CD4-positive, alpha-beta T cell (primary cell): Measurements from ENCODE around the gene B3GAT2. TPM values are rescaled to one million over a fixed set of nuclear protein-coding genes. Genes with fewer than 3 reads are reported as not detected.

Source experiments
- ATAC-seq: fragments of 200-7000 bp; cut with Tn5 transposase; one replicate; pipeline ENCODE4 v1.10.0; 2022; ENCODE audit warnings: mild to moderate bottlenecking; ENCODE audit not compliant: poor library complexity
- CTCF ChIA-PET: fragments of 350-600 bp; sonication (Branson Sonifier 250); formaldehyde crosslinking; loops from one replicate; lab custom pipeline; 2021; ENCODE audit warnings: antibody characterized with exemption, inconsistent platforms; lab: Charles Lee
- POLR2A ChIA-PET: fragments of 350-600 bp; sonication (Branson Sonifier 250); formaldehyde crosslinking; loops from one replicate; lab custom pipeline; 2021; ENCODE audit warnings: antibody characterized with exemption, inconsistent platforms; lab: Charles Lee
- DNase-seq, 14 experiments: peaks; one replicate each; pipeline ENCODE4 v3.0.0-alpha.2; 2013 to 2020; ENCODE audit warnings: mixed read lengths in 2 of 14
- H3K27ac ChIP-seq, 2 donors: one replicate each; pipeline versions ENCODE4 v1.5.1 to v1.7.0; 2013; ENCODE audit warnings: low read length in 2 of 2, low read depth in 1 of 2, mild to moderate bottlenecking in 1 of 2
- H3K27me3 ChIP-seq, 2 experiments: 1 replicate in 1 of 2; 2 replicates in 1 of 2; pipeline versions ENCODE4 v1.6.1 to v1.7.0; 2013; ENCODE audit warnings: low read length in 2 of 2, control low read depth in 1 of 2, mild to moderate bottlenecking in 1 of 2, moderate library complexity in 1 of 2; ENCODE audit not compliant: insufficient read depth in 2 of 2, control insufficient read depth in 1 of 2
- H3K36me3 ChIP-seq: one replicate; pipeline ENCODE4 v1.6.1; 2013; ENCODE audit warnings: low read length, control low read depth; ENCODE audit not compliant: insufficient read depth
- H3K4me1 ChIP-seq: one replicate; pipeline ENCODE4 v1.6.1; 2013; ENCODE audit warnings: low read length, control low read depth; ENCODE audit not compliant: insufficient read depth
- H3K4me3 ChIP-seq: one replicate; pipeline ENCODE4 v1.5.1; 2013; ENCODE audit warnings: mild to moderate bottlenecking, low read length, moderate library complexity
- H3K9me3 ChIP-seq, 2 experiments: 1 replicate in 1 of 2; 2 replicates in 1 of 2; pipeline versions ENCODE4 v1.6.1 to v1.7.0; 2013; ENCODE audit warnings: low read length in 2 of 2, mild to moderate bottlenecking in 2 of 2, control low read depth in 1 of 2, moderate library complexity in 1 of 2; ENCODE audit not compliant: control insufficient read depth in 1 of 2, insufficient read depth in 1 of 2
- H3K27ac Mint-ChIP-seq: one replicate; pipeline ENCODE4 v1.8.0; 2020; ENCODE audit warnings: mixed read lengths
- H3K27me3 Mint-ChIP-seq: one replicate; pipeline ENCODE4 v1.8.0; 2021; ENCODE audit warnings: mixed read lengths
- H3K36me3 Mint-ChIP-seq: one replicate; pipeline ENCODE4 v1.8.0; 2021; ENCODE audit warnings: low read depth, mixed read lengths
- H3K4me1 Mint-ChIP-seq: one replicate; pipeline ENCODE4 v1.8.0; 2021; ENCODE audit warnings: low read depth, mixed read lengths
- H3K4me3 Mint-ChIP-seq: one replicate; pipeline ENCODE4 v1.8.0; 2020; ENCODE audit warnings: mild to moderate bottlenecking, mixed read lengths
- H3K9me3 Mint-ChIP-seq: one replicate; pipeline ENCODE4 v1.8.0; 2020; ENCODE audit warnings: mixed read lengths
- intact Hi-C, 2 experiments: fragments of 100-400 bp; cut with DNase I in 1 of 2; cut with micrococcal nuclease in 1 of 2; formaldehyde crosslinking; loops; one replicate each; pipeline versions ENCODE4 v1.15.1 to v1.9.0; 2023 to 2025; cut with DNase I, micrococcal nuclease
- total RNA-seq, 174 experiments: library from RNA in 2 of 174; stranded (reverse) in 2 of 174; gene quantifications; one replicate each; pipeline ENCODE4 v1.2.3 and lab custom pipeline; 2021 to 2026
- TF ChIP-seq, protein P1 (sequence below): fragments of 200-600 bp; IDR thresholded peaks from one replicate; pipeline ENCODE4 v1.8.0; 2022; ENCODE audit warnings: antibody characterized with exemption, mild to moderate bottlenecking

The B3GAT2 gene
- total RNA-seq, 2 experiments from 2014 or later = not detected

GRCh38 chr6:70905742-70906141 is 51.1 kb downstream of the B3GAT2 start:
- H3K4me3 ChIP-seq = no peak overlapping the region
- ATAC-seq (no peak), DNase-seq (no peak)
- ChIA-PET POLR2A (no interaction called here), CTCF (no interaction called here)
- H3K27ac Mint-ChIP-seq = no peak overlapping the region
- H3K27me3 ChIP-seq = no peaks in the 10 kb centered on the region
- H3K4me1 ChIP-seq = no peaks in the 10 kb centered on the region
- H3K27me3 Mint-ChIP-seq = peaks cover 20% of the 10 kb centered on the region
- TF ChIP-seq, protein P1, sequence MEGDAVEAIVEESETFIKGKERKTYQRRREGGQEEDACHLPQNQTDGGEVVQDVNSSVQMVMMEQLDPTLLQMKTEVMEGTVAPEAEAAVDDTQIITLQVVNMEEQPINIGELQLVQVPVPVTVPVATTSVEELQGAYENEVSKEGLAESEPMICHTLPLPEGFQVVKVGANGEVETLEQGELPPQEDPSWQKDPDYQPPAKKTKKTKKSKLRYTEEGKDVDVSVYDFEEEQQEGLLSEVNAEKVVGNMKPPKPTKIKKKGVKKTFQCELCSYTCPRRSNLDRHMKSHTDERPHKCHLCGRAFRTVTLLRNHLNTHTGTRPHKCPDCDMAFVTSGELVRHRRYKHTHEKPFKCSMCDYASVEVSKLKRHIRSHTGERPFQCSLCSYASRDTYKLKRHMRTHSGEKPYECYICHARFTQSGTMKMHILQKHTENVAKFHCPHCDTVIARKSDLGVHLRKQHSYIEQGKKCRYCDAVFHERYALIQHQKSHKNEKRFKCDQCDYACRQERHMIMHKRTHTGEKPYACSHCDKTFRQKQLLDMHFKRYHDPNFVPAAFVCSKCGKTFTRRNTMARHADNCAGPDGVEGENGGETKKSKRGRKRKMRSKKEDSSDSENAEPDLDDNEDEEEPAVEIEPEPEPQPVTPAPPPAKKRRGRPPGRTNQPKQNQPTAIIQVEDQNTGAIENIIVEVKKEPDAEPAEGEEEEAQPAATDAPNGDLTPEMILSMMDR = no peak
- no peaks in the 10 kb centered on the region for H3K36me3 Mint-ChIP-seq
- no peak overlapping the region for H3K27ac ChIP-seq
- H3K9me3 Mint-ChIP-seq = no peaks in the 10 kb centered on the region
- H3K36me3 ChIP-seq = no peaks in the 10 kb centered on the region
- intact Hi-C loops = no loop called here
- H3K4me3 Mint-ChIP-seq = no peak overlapping the region
- no peaks in the 10 kb centered on the region for H3K4me1 Mint-ChIP-seq
- no peaks in the 10 kb centered on the region for H3K9me3 ChIP-seq

- H3K27me3 Mint-ChIP-seq = peaks cover 33% of the 10 kb centered on the region
- no peaks in the 10 kb centered on the region for H3K9me3 ChIP-seq
- H3K4me1 Mint-ChIP-seq = no peaks in the 10 kb centered on the region
- TF ChIP-seq, protein P1 = no peak
- H3K4me3 ChIP-seq = no peak overlapping the region
- H3K36me3 ChIP-seq = no peaks in the 10 kb centered on the region
- no peaks in the 10 kb centered on the region for H3K4me1 ChIP-seq
- CTCF ChIA-PET = interaction anchor here (1.3 kb wide), 1 partner anchor 11 kb away, joined by 3 read pairs; no protein-coding TSS in a partner anchor
- POLR2A ChIA-PET = interaction anchor here (0.6 kb wide), 1 partner anchor 490 kb away, joined by 4 read pairs; no protein-coding TSS in a partner anchor
- H3K27ac ChIP-seq = no peak overlapping the region
- DNase-seq (no peak), ATAC-seq (no peak)
- no peak overlapping the region for H3K27ac Mint-ChIP-seq
- no peaks in the 10 kb centered on the region for H3K27me3 ChIP-seq
- H3K4me3 Mint-ChIP-seq = no peak overlapping the region
- H3K9me3 Mint-ChIP-seq = no peaks in the 10 kb centered on the region
- no peaks in the 10 kb centered on the region for H3K36me3 Mint-ChIP-seq
- intact Hi-C loops = no loop called here
Observed at GRCh38 chr6:70903665-70904452, 53.0 kb downstream of the B3GAT2 start.

- CTCF ChIA-PET = no interaction called here
- H3K9me3 Mint-ChIP-seq = no peaks in the 10 kb centered on the region
Observed at GRCh38 chr6:70901324-70901723, 55.5 kb downstream of the B3GAT2 start.

More at GRCh38 chr6:70901324-70901723, 55.5 kb downstream of the B3GAT2 start:
- no peaks in the 10 kb centered on the region for H3K36me3 Mint-ChIP-seq
- Histone ChIP-seq H3K27me3 (no peaks in the 10 kb centered on the region), H3K9me3 (no peaks in the 10 kb centered on the region), H3K36me3 (no peaks in the 10 kb centered on the region), H3K4me1 (no peaks in the 10 kb centered on the region), H3K27ac (no peak overlapping the region), H3K4me3 (no peak overlapping the region)
- no peak for DNase-seq
- no peaks in the 10 kb centered on the region for H3K4me1 Mint-ChIP-seq
- no peak for ATAC-seq
- TF ChIP-seq, protein P1 = no peak
- no peak overlapping the region for H3K4me3 Mint-ChIP-seq
- peaks cover 41% of the 10 kb centered on the region for H3K27me3 Mint-ChIP-seq
- no peak overlapping the region for H3K27ac Mint-ChIP-seq
- intact Hi-C loops = no loop called here
- POLR2A ChIA-PET = no interaction called here
